PFSK-1 (cell line): ENCODE data around the gene ST7.

ENCODE experiments used
- FOXP2 ChIP-seq: optimal IDR thresholded peaks from 2 replicates; pipeline ENCODE3; 2011; ENCODE audit warnings: borderline replicate concordance, control low read depth, inconsistent platforms; ENCODE audit not compliant: insufficient read depth; ENCODE audit errors: extremely low read length, extremely low read depth
- POLR2AphosphoS5 ChIP-seq: IDR thresholded peaks from 2 replicates; pipeline ENCODE4 v1.6.1; 2012; ENCODE audit warnings: low read depth, mild to moderate bottlenecking, control low read depth, low read length, moderate library complexity
- SIN3A ChIP-seq: IDR thresholded peaks from 2 replicates; pipeline ENCODE4 v1.6.1; 2012; ENCODE audit warnings: mild to moderate bottlenecking, low read length, moderate library complexity, borderline replicate concordance; ENCODE audit not compliant: insufficient read depth
- TAF1 ChIP-seq: IDR thresholded peaks from 2 replicates; pipeline ENCODE4 v1.6.1; 2012; ENCODE audit warnings: low read length, control low read depth, borderline replicate concordance; ENCODE audit not compliant: insufficient read depth
- TF ChIP-seq, protein P1 (sequence below), 2 experiments: IDR thresholded peaks; 2 replicates each; pipeline versions ENCODE4 v1.6.1 to v1.8.0; 2011 to 2012; ENCODE audit warnings: low read depth in 2 of 2, low read length in 2 of 2, control low read depth in 1 of 2, inconsistent platforms in 1 of 2, mild to moderate bottlenecking in 1 of 2, moderate library complexity in 1 of 2; ENCODE audit not compliant: insufficient read depth in 1 of 2

Gene ST7

DNA sequence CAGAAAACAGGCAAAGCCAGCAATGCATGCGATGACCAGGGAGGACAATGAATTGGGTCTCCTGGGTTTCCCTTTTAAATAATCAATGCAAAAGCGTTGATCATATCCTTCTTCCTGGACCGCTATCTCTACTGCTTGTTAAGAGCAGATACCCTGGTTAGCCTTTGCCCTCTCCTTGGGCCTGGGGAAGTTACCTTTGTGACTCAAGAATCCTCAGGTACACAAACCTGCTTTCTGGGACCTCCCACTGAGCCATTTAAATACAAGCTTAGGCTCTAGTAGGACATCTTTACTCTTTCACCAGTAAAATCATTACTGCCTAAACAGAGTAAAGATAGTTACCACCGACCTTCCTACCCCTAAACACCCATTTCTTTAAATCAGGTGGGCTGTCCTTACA lies 195.7 kb downstream of the ST7 start:
- TF ChIP-seq TAF1 (no peak), FOXP2 (no peak), SIN3A (no peak), POLR2AphosphoS5 (no peak)
- TF ChIP-seq, protein P1, sequence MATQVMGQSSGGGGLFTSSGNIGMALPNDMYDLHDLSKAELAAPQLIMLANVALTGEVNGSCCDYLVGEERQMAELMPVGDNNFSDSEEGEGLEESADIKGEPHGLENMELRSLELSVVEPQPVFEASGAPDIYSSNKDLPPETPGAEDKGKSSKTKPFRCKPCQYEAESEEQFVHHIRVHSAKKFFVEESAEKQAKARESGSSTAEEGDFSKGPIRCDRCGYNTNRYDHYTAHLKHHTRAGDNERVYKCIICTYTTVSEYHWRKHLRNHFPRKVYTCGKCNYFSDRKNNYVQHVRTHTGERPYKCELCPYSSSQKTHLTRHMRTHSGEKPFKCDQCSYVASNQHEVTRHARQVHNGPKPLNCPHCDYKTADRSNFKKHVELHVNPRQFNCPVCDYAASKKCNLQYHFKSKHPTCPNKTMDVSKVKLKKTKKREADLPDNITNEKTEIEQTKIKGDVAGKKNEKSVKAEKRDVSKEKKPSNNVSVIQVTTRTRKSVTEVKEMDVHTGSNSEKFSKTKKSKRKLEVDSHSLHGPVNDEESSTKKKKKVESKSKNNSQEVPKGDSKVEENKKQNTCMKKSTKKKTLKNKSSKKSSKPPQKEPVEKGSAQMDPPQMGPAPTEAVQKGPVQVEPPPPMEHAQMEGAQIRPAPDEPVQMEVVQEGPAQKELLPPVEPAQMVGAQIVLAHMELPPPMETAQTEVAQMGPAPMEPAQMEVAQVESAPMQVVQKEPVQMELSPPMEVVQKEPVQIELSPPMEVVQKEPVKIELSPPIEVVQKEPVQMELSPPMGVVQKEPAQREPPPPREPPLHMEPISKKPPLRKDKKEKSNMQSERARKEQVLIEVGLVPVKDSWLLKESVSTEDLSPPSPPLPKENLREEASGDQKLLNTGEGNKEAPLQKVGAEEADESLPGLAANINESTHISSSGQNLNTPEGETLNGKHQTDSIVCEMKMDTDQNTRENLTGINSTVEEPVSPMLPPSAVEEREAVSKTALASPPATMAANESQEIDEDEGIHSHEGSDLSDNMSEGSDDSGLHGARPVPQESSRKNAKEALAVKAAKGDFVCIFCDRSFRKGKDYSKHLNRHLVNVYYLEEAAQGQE (IDR thresholded peaks at IDR 0.05; ENCODE audit: insufficient read depth in 1 of 2, low read depth in 2 of 2, low read length in 2 of 2) = no peak

DNA sequence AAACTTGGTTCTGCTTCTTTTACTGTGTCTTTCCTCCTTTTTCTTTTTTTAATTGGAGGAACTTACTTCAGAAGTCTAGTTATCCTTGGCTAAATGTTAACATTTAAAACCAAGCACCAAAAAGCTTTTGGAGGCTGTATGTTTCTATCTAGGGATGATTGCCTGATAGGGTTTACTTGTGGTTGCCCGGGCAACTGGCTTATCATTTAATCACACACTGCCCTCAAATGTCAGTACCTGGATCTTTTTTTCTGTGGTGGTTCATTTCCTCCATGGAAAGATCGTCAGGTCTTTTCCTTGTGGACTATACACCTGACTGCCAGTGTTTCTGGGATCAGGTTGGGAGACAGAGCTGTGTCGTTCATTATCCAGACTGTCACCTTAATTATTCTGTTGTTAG lies 196.4 kb downstream of the ST7 start:
- TF ChIP-seq FOXP2 (no peak), TAF1 (no peak), SIN3A (no peak), POLR2AphosphoS5 (no peak)
- TF ChIP-seq, protein P1 (IDR thresholded peaks at IDR 0.05; ENCODE audit: insufficient read depth in 1 of 2, low read depth in 2 of 2, low read length in 2 of 2) = no peak

DNA sequence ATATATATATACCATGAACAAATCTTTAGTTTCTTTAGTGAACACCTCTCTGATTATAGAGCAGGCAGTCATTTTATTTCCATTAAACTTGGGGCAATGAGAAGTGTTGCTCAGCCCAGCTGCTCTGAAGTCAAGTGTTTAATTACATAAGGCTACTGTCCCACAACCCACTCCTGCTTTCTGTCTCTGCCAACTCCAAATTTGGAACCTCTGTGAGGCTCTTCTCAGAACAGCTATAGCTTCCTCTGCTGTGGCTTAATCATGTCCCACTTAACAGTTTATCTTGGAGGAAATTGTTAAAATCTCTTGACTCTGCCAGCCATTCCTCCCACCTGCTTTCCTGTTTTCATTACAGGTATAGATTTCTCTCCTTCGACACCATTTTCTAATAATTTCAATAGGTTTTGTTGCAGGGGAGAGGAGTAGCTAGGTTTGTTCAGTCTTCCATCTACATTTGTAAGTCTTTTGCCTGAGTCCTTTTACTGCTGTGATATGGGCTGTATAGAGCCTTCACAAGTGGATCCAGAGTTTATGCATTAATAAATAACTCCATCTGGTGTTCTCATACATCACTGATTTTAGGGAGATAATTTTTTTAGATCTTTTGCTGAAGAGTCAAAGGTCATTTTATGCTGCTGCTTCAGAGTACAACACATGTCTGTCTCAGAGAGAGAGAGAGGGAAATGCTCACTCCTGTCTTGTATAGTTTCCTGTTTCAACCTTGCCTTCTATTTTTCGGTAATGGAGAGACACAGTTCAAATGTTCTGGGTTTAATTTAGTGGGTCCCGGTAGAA lies 199.1 kb downstream of the ST7 start:
- TF ChIP-seq POLR2AphosphoS5 (no peak), TAF1 (no peak)
- TF ChIP-seq, protein P1 (IDR thresholded peaks at IDR 0.05; ENCODE audit: insufficient read depth in 1 of 2, low read depth in 2 of 2, low read length in 2 of 2) = no peak

DNA sequence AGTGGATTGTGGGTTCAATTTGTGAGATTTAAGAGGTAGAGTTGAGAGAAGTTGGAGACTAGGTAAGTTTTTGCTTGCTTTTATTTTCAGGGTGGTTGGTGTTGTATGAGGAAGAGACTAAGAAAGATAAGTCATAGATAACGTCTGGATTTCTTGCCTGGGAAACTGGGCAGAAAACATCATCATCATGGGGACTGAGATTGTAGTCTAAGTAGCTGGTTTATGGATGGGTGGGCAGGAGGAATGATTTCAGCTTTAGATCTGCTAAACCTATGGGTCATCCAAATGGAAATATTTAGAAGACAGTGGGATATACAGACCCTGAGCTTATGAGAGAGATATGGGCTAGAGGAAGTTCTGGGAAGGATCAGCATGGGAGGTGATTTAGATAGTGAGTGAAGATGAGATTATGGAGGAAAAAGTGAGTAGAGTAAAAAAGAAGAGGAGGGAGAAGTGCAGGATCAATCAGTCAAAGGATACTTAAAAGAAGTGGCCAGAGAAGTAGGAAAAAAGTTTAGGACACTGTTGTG lies 199.8 kb downstream of the ST7 start:
- TF ChIP-seq TAF1 (no peak), SIN3A (no peak), FOXP2 (no peak), POLR2AphosphoS5 (no peak)
- TF ChIP-seq, protein P1 (IDR thresholded peaks at IDR 0.05; ENCODE audit: insufficient read depth in 1 of 2, low read depth in 2 of 2, low read length in 2 of 2) = no peak
